GM15510 (cell line): Measurements from ENCODE around the gene PTPN11.

ENCODE experiments used
- POLR2A ChIP-seq: IDR thresholded peaks from 3 replicates; pipeline ENCODE4 v1.6.1; 2011; ENCODE audit warnings: borderline replicate concordance; ENCODE audit not compliant: insufficient read length; ENCODE audit errors: extremely low read depth

PTPN11 gene

DNA sequence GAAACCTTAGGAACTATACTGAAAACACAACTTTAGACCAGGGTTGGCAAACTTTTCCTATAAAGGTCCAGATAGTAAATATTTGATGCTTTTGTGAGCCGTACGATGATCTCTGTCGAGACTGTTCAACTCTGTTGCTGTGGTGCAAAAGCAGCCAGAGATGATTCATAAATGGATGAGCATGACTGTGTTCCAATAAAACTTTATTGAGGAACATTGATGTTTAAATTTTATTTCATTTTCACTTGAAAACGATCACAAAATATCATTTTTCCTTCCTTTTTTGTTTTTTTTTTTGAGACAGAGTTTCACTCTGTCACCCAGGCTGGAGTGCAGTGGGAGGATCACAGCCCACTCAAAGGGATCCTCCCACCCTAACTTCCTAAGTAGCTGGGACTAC lies 105.5 kb downstream of the PTPN11 start:
- no peak for TF ChIP-seq POLR2A

DNA sequence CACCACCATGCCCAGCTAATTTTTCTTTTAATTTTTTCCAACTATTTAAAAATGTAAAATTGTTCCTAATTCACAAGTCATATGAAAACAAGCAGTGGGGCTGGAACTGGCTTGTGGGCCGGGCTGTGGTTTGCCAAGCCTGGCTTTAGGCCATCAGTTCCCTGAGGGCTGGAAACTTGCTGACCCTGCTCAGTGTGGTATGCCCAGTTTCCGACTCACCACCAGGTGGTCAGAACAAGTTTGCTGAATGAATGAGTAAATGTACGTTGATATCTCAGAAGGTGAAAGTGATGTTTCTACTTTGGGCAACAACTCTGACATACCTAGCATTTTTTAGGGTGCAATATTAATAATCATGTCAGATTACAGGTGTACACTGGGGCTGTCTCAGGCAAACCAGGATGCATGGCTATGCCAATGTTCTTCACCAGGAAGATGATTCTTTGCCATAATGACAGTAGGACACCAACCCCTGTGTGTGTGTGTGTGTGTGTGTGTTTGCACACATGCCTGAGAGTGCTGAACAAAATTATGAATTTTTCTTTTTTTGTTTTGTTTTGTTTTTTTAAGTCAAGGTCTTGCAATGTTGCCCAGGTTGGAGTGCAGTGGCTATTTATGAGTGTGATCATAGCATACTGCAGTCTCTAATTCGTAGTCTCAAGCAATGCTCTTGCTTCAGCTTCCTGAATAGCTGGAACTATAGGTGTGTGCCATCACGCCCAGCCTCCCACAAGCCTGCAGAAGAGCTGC lies 106.1 kb downstream of the PTPN11 start:
- no peak for TF ChIP-seq POLR2A

DNA sequence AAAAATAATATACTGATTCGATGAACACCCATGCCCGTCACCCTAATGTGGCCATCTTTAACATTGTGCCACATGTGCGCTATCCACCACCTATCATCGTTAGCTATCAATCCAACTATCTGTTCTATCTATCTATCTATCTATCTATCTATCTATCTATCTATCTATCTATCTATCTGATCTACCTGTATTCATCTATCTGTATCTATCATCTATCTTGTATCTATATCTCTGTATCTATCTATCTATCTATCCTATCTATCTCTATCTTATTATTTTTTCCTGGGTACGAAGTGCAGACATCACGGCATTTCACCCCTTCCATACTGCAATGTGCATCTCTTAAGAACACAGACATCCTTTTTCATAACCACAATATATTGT lies 106.7 kb downstream of the PTPN11 start:
- TF ChIP-seq POLR2A, result no peak

DNA sequence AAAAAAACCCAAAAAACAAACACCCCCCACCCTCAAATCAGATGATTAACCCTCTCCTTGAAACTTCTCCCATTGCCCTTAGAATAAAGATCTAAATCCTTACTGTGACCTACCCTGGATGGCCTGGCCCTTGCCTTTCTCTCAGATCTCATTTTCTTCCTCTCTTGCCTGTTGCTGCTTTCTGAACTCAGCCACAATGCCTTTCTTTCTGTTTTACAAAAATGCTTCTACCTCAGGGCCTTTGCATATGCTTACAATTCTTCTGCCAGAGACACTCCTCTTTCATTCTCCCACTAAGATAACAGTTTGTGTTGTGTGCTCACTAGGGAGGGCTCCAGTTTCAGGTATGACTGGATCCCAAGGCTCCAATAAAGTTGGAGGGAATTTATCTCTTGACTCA lies 108.3 kb downstream of the PTPN11 start:
- no peak for TF ChIP-seq POLR2A

DNA sequence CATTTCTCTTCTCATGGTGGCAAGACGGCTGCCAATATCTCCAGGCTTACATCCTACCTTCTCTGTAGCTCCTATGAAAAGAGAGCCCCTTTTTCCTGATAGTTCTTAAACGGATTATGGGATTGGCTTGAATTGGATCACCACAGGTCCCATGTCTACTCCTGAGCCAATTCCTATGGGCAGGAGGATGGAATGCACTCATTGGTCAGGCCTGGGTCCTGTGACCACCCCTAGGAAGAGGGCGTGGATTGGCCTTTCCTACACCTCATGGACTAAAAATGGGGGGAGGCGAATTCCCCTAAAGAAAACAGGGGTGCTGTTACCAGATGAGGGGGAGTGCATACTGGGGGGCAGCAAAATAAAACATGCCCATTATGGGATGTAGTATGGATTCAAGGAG lies 108.8 kb downstream of the PTPN11 start:
- no peak for TF ChIP-seq POLR2A

DNA sequence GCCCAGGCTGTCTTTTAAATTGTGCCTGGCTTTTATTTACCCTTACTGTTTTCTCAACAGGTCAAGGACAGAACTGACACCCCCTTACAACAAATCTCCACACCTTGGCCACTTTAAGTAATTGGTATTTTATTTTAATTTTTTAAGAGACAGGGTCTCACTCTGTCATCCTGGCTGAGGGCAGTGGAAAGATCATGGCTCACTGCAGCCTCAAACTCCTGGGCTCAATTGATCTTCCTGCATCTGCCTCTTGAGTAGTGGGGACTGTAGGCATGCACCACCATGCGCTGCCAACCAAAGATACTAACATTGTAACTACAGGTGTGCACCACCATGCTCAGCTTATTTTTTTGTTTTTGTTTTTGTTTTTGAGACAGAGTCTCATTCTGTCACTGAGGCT lies 109.8 kb downstream of the PTPN11 start:
- TF ChIP-seq POLR2A, result no peak

DNA sequence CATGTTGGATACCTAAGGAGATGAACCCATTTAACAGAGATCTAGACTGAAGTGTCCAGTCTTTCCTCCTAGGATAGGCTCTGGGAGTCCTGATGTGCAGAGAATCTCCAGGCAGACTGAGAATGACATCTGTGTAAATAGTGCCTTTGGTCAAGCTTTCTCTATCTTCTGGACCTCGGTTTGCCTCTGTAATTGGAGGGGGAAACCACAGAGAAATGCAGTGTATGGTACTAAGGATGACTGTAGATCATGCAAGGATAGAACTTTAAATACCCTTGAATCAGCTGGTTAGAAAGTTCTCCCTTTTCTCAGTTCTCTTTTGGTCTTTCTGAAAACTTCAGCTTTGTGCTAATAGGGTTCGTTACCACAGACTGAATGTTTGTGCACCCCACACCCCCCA lies 112.2 kb downstream of the PTPN11 start:
- TF ChIP-seq POLR2A, result no peak

DNA sequence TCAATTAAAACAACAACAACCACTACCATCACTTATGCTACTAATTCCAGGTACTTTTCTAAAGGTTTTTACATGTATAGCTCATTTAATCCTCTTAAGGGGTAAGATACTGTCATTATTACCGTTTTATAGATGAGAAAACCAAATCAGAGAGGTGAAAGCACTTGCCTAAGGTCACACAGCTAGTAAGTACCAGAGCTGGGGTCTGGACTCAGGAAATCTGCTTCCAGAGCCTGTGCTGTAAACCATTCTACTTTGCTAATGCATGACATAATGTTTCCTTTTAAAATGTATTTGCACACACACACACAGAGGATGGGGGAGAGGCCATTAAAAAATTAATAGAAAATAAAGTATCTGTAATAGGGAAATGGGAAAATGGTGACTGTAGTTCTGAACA lies 113.4 kb downstream of the PTPN11 start:
- no peak for TF ChIP-seq POLR2A

DNA sequence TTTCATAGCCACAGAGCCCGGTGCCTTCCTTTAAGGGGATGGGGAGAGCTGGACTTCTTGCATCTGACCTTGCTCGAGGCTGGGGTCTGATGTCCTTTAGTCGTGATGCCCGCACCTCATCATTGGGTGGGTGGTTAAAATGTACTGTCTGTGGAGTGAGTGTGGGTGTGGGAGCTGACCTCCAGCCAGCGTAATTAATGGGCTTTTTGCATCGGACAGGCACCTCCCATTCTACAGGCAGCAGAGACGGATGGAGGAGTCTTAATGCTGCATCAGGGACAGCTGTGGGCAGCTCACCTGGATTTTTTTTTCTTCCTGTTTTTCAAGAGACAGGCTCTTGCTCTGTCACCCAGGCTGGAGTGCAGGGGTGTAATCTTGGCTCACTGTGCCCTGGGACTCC lies 114.8 kb downstream of the PTPN11 start:
- TF ChIP-seq POLR2A, result no peak

DNA sequence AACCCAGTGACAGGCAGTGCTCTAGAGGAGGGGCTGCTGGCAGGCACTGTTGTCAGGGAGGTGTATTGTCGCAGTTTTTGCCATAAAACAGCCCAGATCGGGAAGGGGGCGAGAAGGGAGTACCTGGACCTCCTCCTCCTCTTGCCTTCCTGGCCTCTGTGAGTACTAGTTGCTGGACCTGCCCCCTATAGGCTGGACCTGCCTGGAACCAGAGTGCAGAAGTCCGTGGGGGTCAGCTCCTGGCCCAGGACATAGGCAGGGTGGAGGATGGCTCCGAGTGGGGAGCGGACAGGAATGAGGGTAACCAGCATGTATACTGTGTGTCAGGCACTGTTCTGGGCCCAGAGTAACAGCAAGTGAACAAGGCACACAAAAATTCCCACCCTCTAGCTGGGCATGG lies 116.3 kb downstream of the PTPN11 start:
- TF ChIP-seq POLR2A, result no peak

DNA sequence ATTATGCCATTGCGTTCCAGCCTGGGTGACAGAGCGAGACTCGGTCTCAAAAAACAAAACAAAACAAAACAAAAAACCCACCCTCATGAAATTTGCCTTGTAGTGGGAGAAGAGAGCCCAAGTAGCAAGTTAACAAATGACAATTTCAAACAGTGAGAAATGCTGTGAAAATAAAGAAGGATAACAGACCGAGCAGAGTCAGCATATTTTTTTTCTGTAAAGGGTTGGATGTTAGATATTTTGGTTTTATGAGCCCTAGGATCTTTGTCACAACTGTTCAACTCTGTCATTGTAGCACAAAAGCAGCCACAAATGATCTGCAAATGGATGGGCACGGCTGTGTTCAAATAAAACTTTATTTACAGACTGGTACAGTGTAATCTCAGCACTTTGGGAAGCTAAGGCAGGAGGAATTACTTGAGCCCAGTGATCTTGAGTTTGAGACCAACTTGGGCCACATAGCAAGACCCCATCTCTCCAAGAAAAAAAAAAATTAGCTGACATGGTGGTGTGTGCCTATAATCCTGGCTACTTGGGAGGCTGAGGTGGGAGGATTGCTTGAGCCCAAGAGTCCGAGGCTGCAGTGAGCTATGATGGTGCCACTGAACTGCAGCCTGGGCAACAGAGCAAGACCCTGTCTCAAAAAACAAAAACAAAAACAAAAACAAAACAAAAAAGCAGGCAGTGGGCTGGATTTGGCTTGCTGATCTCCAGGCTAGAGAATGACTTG lies 117.1 kb downstream of the PTPN11 start:
- no peak for TF ChIP-seq POLR2A

DNA sequence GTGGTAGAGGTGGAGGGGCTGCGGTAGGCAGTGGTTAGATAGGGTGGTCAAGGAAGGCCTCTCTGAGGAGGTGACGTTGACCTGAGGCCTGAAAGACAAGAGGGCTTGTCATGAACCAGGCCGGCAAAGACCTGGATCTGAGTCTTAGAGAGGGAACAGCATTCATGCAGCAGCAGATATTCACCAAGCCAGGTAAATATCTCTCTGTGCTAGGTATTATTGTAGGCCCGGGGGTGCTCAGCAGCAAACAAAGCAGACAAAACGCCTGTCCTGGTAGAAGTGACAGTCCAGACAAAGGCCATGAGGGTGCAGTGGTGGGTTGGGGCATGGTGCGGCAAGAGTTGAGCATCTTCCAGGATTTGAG lies 117.6 kb downstream of the PTPN11 start:
- no peak for TF ChIP-seq POLR2A

DNA sequence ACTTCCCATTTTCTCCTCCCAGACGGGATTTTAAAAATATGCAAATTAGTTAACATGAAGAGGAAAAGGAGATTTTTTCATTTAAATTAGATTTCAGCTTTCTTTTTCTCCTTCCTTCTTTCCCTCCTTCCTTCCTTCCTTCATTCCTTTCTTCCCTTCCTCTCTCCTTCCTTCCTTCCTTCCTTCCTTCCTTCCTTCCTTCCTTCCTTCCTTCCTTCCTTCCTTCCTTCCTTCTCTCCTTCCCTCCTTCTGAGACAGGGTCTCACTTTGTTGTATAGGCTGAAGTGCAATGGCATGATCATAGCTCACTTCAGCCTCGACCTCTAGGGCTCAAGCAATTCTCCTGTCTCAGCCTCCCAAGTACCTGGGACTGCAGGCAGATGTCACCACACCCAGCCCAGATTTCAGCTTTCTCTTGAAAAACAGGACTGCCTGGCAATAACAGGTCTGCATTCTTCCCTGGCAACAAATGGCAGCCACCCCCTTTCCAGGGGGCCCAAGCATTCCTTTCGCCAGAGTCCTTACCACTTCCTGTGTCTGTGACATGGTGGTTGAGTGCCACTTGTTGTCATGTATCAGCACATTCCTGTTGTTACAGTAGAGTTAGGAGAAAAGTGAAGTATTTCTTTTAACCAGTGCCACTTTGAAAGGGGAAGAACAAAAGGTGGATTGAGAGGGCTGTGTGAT lies 119.1 kb downstream of the PTPN11 start:
- TF ChIP-seq POLR2A, result no peak

DNA sequence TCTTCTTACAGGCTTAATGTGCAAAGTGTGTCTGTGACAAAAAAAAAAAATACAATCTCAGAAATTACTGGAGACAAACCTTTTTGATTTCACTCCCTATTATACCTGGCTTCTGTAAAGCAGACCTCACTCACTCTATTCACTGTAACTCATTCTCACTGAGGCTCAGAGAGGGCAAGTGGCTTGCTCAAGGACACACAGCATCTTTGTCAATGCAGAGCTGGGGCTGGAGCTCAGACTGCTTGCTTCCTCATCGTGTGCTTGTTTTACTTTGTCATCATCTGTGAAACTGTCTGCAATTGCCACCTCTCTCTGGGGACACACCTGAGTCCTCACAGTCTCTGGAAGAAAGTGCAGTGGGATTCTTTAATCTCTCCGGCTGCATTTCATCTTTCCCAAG lies 120.0 kb downstream of the PTPN11 start:
- TF ChIP-seq POLR2A, result no peak

DNA sequence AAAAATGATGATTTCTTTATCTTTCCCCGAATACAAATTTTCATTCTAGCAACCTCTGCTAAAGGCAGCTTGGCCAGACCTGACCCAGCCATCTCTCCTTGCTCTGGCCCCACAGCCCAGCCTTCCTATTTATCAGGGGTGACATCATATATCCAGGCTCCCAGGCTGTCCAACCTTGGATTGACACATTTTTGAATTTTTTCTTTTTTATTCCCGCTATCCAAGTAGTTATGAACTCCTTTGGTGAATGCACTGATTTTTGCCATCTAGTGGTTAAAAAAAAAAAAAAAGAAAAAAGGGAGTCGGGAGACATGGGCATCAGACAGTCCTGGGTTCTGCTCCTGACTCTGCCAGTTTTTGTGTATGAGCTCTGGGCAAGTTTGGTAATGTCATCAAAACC lies 120.5 kb downstream of the PTPN11 start:
- no peak for TF ChIP-seq POLR2A

DNA sequence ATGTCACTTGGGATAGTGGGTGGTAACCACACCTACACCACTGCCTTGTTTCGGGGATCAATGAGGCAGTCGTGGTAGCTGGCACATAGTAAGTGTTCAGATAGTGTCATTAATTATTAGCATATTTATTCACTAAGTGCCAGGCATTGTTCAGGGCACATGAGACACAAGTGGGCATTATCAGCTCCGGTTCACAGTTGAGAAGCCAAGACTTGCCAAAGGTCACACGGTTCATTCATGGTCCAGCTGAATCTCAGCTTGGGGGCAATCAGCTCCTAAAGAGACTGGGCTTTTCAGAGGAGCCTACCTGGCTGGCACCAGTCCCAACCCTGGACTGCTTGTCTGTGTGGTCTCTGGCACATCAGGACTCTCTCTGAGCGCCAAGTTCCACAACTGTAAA lies 121.3 kb downstream of the PTPN11 start:
- TF ChIP-seq POLR2A, result no peak
